HepG2 (cell line): ENCODE results near the gene SNX10. TPM values are rescaled to one million over a fixed set of nuclear protein-coding genes. Genes with fewer than 3 reads are reported as not detected.

Experiments
- ATAC-seq: fragments of 200-7000 bp; cut with Tn5 transposase; 3 replicates; pipeline ENCODE4 v1.9.1; 2020; ENCODE audit warnings: mild to moderate bottlenecking, moderate library complexity
- BruUV-seq: library from RNA; stranded (reverse); fragments of 400-500 nt; replicated peaks from 2 replicates; lab custom pipeline; 2021; lab: Mats Ljungman, UMichigan
- CTCF ChIA-PET: fragments of 300-600 bp; formaldehyde crosslinking; extraction: SDS; loops from one replicate; lab custom pipeline; 2021; ENCODE audit warnings: low total read pairs, inconsistent platforms, low intra/inter-chr PET ratio; lab: Yijun Ruan, JAX
- POLR2A ChIA-PET: fragments of 350-600 bp; sonication (Branson Sonifier 250); formaldehyde crosslinking; loops from one replicate; lab custom pipeline; 2020; ENCODE audit warnings: antibody characterized with exemption, inconsistent platforms; lab: Yijun Ruan, JAX
- DNase-seq: peaks from one replicate; pipeline ENCODE4 v3.0.0-alpha.2; 2015; ENCODE audit warnings: low spot score
- FAIRE-seq: peaks from 3 replicates; lab custom pipeline; 2011; peaks lifted over from hg19 to GRCh38; lab: Jason Lieb, UNC
- H2AFZ ChIP-seq: one replicate; pipeline ENCODE4 v1.6.1; 2011; ENCODE audit warnings: low read length, inconsistent platforms
- H3K27ac ChIP-seq: fragments of 300-600 bp; 3 replicates; pipeline ENCODE4 v1.8.0; 2011; ENCODE audit warnings: mixed run types, mild to moderate bottlenecking, mixed read lengths, low read length, inconsistent platforms; ENCODE audit not compliant: insufficient read depth; ENCODE audit errors: extremely low read length
- H3K27me3 ChIP-seq, 2 experiments: fragments of 200-600 bp in 1 of 2; 2 replicates in 1 of 2; 3 replicates in 1 of 2; pipeline versions ENCODE4 v1.6.0 to v1.8.0; 2011; ENCODE audit warnings: low read length in 2 of 2, mild to moderate bottlenecking in 2 of 2, moderate library complexity in 2 of 2, inconsistent platforms in 1 of 2; ENCODE audit not compliant: insufficient read depth in 2 of 2, control insufficient read depth in 1 of 2
- H3K36me3 ChIP-seq, 2 experiments: fragments of 200-600 bp in 1 of 2; replicated peaks in 1 of 2; 2 replicates in 1 of 2; 3 replicates in 1 of 2; pipeline versions ENCODE4 v1.5.1 to v1.8.0; 2011; ENCODE audit warnings: low read length in 2 of 2, inconsistent platforms in 1 of 2; ENCODE audit not compliant: insufficient read depth in 2 of 2, control insufficient read depth in 1 of 2
- H3K4me1 ChIP-seq: 2 replicates; pipeline ENCODE4 v1.5.1; 2012; ENCODE audit warnings: low read length, inconsistent platforms; ENCODE audit not compliant: insufficient read depth
- H3K4me2 ChIP-seq: 2 replicates; pipeline ENCODE4 v1.6.0; 2011; ENCODE audit warnings: low read depth, low read length, inconsistent platforms
- H3K4me3 ChIP-seq, 3 experiments: fragments of 200-600 bp in 1 of 3; sonication (generic), shearing (Covaris generic) in 1 of 3; replicated peaks in 1 of 3; 2 replicates each; pipeline ENCODE4 v1.5.1; 2011 to 2016; ENCODE audit warnings: low read length in 3 of 3, inconsistent platforms in 2 of 3, low read depth in 2 of 3, mild to moderate bottlenecking in 2 of 3, control low read depth in 1 of 3, mixed read lengths in 1 of 3; ENCODE audit not compliant: insufficient read depth in 1 of 3
- H3K79me2 ChIP-seq: one replicate; pipeline ENCODE4 v1.6.1; 2011; ENCODE audit warnings: low read length, inconsistent platforms; ENCODE audit not compliant: insufficient read depth
- H3K9ac ChIP-seq: 2 replicates; pipeline ENCODE4 v1.6.0; 2011; ENCODE audit warnings: mild to moderate bottlenecking, low read depth, low read length, inconsistent platforms; ENCODE audit not compliant: insufficient read depth
- H3K9me3 ChIP-seq: 2 replicates; pipeline ENCODE4 v1.5.1; 2012; ENCODE audit warnings: mild to moderate bottlenecking, low read length
- H4K20me1 ChIP-seq: 2 replicates; pipeline ENCODE4 v1.6.0; 2011; ENCODE audit warnings: inconsistent platforms, mild to moderate bottlenecking, low read length, moderate library complexity; ENCODE audit not compliant: insufficient read depth
- BRCA1 ChIP-seq: sonication (generic); formaldehyde crosslinking; IDR thresholded peaks from 2 replicates; pipeline ENCODE4 v1.4.0; 2020; ENCODE audit warnings: missing genetic modification reagents
- CC2D1A ChIP-seq: sonication (generic); formaldehyde crosslinking; IDR thresholded peaks from 2 replicates; pipeline ENCODE4 v1.8.1; 2023; ENCODE audit warnings: mild to moderate bottlenecking, missing genetic modification reagents
- ETV5 ChIP-seq: IDR thresholded peaks from 2 replicates; pipeline ENCODE4 v1.6.1; 2018; ENCODE audit warnings: missing biosample characterization, missing genetic modification reagents, inconsistent platforms, borderline replicate concordance
- HOXA3 ChIP-seq: sonication (generic); formaldehyde crosslinking; IDR thresholded peaks from 2 replicates; pipeline ENCODE4 v1.5.0; 2020; ENCODE audit warnings: missing genetic modification reagents
- HOXA7 ChIP-seq: sonication (generic); formaldehyde crosslinking; IDR thresholded peaks from 2 replicates; pipeline ENCODE4 v1.8.1; 2022; ENCODE audit warnings: mild to moderate bottlenecking, missing genetic modification reagents, moderate library complexity
- IKZF4 ChIP-seq: sonication (generic); formaldehyde crosslinking; IDR thresholded peaks from 2 replicates; pipeline ENCODE4 v1.5.1; 2020; ENCODE audit warnings: borderline replicate concordance, mild to moderate bottlenecking, low read depth, missing genetic modification reagents; ENCODE audit errors: not compliant biosample characterization
- JUND ChIP-seq: sonication (generic); formaldehyde crosslinking; IDR thresholded peaks from 2 replicates; pipeline ENCODE4 v1.8.0; 2022; ENCODE audit warnings: mild to moderate bottlenecking, missing genetic modification reagents
- NFE2L2 ChIP-seq: fragments of 150-350 bp; IDR thresholded peaks from 2 replicates; pipeline ENCODE4 v1.6.1; 2014; ENCODE audit warnings: low read length
- NFIB ChIP-seq: sonication (generic); formaldehyde crosslinking; IDR thresholded peaks from 2 replicates; pipeline ENCODE4 v1.9.0; 2021; ENCODE audit warnings: missing genetic modification reagents, mild to moderate bottlenecking, borderline replicate concordance
- NRL ChIP-seq: sonication (generic); formaldehyde crosslinking; IDR thresholded peaks from 2 replicates; pipeline ENCODE4 v1.5.0; 2020; ENCODE audit warnings: missing genetic modification reagents, mild to moderate bottlenecking, moderate library complexity, borderline replicate concordance
- PHF5A ChIP-seq: IDR thresholded peaks from one replicate; pipeline ENCODE4 v1.6.1; 2018; ENCODE audit warnings: low read depth, missing genetic modification reagents; ENCODE audit not compliant: unreplicated experiment
- SMARCE1 ChIP-seq: fragments of 450-650 bp; IDR thresholded peaks from 2 replicates; pipeline ENCODE4 v1.6.1; 2017; ENCODE audit warnings: borderline replicate concordance
- TGIF2 ChIP-seq: IDR thresholded peaks from 2 replicates; pipeline ENCODE4 v1.6.1; 2016; ENCODE audit warnings: control low read depth, missing compliant biosample characterization
- TP53 ChIP-seq: sonication (generic); formaldehyde crosslinking; conservative IDR thresholded peaks from 2 replicates; pipeline ENCODE4 v1.4.0; 2020; ENCODE audit warnings: missing genetic modification reagents
- U2AF2 ChIP-seq: fragments of 200-400 bp; formaldehyde crosslinking; IDR thresholded peaks from 2 replicates; pipeline ENCODE4 v1.6.1; 2017; ENCODE audit warnings: low read depth, mild to moderate bottlenecking, low read length
- ZBTB38 ChIP-seq: sonication (generic); formaldehyde crosslinking; IDR thresholded peaks from 2 replicates; pipeline ENCODE4 v1.5.1; 2020; ENCODE audit warnings: mild to moderate bottlenecking, missing genetic modification reagents
- ZMYM4 ChIP-seq: sonication (generic); formaldehyde crosslinking; IDR thresholded peaks from 2 replicates; pipeline ENCODE4 v1.8.1; 2023; ENCODE audit warnings: mild to moderate bottlenecking, missing genetic modification reagents
- ZNF12 ChIP-seq: sonication (generic); formaldehyde crosslinking; IDR thresholded peaks from 2 replicates; pipeline ENCODE4 v1.5.0; 2020; ENCODE audit warnings: missing genetic modification reagents
- ZNF121 ChIP-seq: sonication (generic); formaldehyde crosslinking; IDR thresholded peaks from 2 replicates; pipeline ENCODE4 v1.5.0; 2020; ENCODE audit warnings: mild to moderate bottlenecking, missing genetic modification reagents
- ZNF274 ChIP-seq: sonication (generic); formaldehyde crosslinking; IDR thresholded peaks from 2 replicates; pipeline ENCODE4 v1.5.1; 2020; ENCODE audit warnings: mild to moderate bottlenecking, missing genetic modification reagents
- ZNF331 ChIP-seq: sonication (generic); formaldehyde crosslinking; IDR thresholded peaks from 2 replicates; pipeline ENCODE4 v1.4.0; 2020; ENCODE audit warnings: missing genetic modification reagents
- ZNF430 ChIP-seq: sonication (generic); formaldehyde crosslinking; IDR thresholded peaks from 2 replicates; pipeline ENCODE4 v1.9.0; 2021; ENCODE audit warnings: mild to moderate bottlenecking, missing genetic modification reagents
- ZNF652 ChIP-seq: IDR thresholded peaks from 2 replicates; pipeline ENCODE4 v1.6.1; 2016; ENCODE audit warnings: low read depth, borderline replicate concordance
- ZSCAN20 ChIP-seq: sonication (generic); formaldehyde crosslinking; IDR thresholded peaks from 2 replicates; pipeline ENCODE4 v1.4.0; 2020; ENCODE audit warnings: missing genetic modification reagents, mild to moderate bottlenecking, borderline replicate concordance
- WGBS: methylation state at CpG from one replicate; pipeline ENCODE4 v1.1.6; 2017; ENCODE audit warnings: low lambda C conversion rate; 5-methylcytosine and 5-hydroxymethylcytosine counted together
- in situ Hi-C: cut with HindIII; loops from 2 replicates; pipeline ENCODE4 v1.10.0; 2017; ENCODE audit warnings: low pct_unique_long_range_greater_than_20kb; ENCODE audit not compliant: extremely low pct_ligation_motif_present
- intact Hi-C: fragments of 100-400 bp; cut with micrococcal nuclease; formaldehyde crosslinking; loops from one replicate; pipeline ENCODE4 v1.10.0; 2022; ENCODE audit not compliant: unreplicated experiment
- polyA plus RNA-seq, 8 experiments: library from polyadenylated mRNA; depleted of rRNA in 3 of 8; stranded (reverse) in 7 of 8; unstranded in 1 of 8; fragments of >200 nt; fragmentation: Illumina TruSeq in 4 of 8; extraction: Trizol in 4 of 8; gene quantifications; 2 replicates each; pipeline versions ENCODE4 v1.2.1 to v1.2.3, GENCODE V29; 2011 to 2016; ENCODE audit warnings: low read depth in 4 of 8, missing spikeins in 1 of 8, mixed read lengths in 1 of 8; ENCODE audit not compliant: insufficient read depth in 1 of 8
- total RNA-seq, 5 experiments: library from RNA; depleted of rRNA; stranded (reverse); fragments of >200 nt; fragmentation: Illumina TruSeq; extraction: Trizol; gene quantifications; 2 replicates each; pipeline ENCODE4 v1.2.3, GENCODE V29; 2016; ENCODE audit warnings: low read depth in 1 of 5
- TF ChIP-seq, protein P1 (sequence below): sonication (generic); formaldehyde crosslinking; IDR thresholded peaks from 2 replicates; pipeline ENCODE4 v1.4.0; 2020; ENCODE audit warnings: mild to moderate bottlenecking, missing genetic modification reagents
- TF ChIP-seq, protein P2 (sequence below): fragments of 450-650 bp; IDR thresholded peaks from 2 replicates; pipeline ENCODE4 v1.6.1; 2016

Gene SNX10
- total and polyA plus RNA-seq, 2 of the 13 experiments (the other 11 are each of a cell fraction or from before 2014, with no cell fraction given) = 26.0 to 27.6 TPM

- POLR2A ChIA-PET = interaction anchor here (0.7 to 2.3 kb wide), 14 partner anchors 9 to 783 kb away, joined by 3 to 19 read pairs (median 4); partner anchors contain the start of genes CBX3, HNRNPA2B1, HOXA4 and SNX10
- H3K27me3 ChIP-seq = no peaks in the 10 kb centered on the region; a peak in 1 of 5 replicates
- BruUV-seq = TSS peak; percentile 46
- in situ Hi-C loops = no loop called here
- peaks cover 2% of the 10 kb centered on the region for H3K79me2 ChIP-seq
- DNase-seq (peak; percentile 82), ATAC-seq (peak; percentile 93), FAIRE-seq (peak; percentile 68)
- peak overlapping the region; percentile 9 for H2AFZ ChIP-seq
- H3K4me2 ChIP-seq = peak overlapping the region; percentile 55
- H3K9me3 ChIP-seq = no peaks in the 10 kb centered on the region
- peaks cover 65% of the 10 kb centered on the region for H3K4me1 ChIP-seq
- 6% methylated on average over 10 of the region's 10 CpGs for WGBS
- H3K27ac ChIP-seq = peak overlapping the region; percentile 86
- H3K4me3 ChIP-seq = no peak overlapping the region
- peaks cover 6 to 13% of the 10 kb centered on the region in 2 experiments; a peak in 4 of 5 replicates for H3K36me3 ChIP-seq
- no peaks in the 10 kb centered on the region for H4K20me1 ChIP-seq
- CTCF ChIA-PET = no interaction called here
- peak overlapping the region; percentile 8; the same call in 1 of the 2 replicates for H3K9ac ChIP-seq
- intact Hi-C loops = loop anchor here (5.0 kb wide), 2 partner anchors 56 to 146 kb away; partner anchors contain the start of genes CBX3, HNRNPA2B1 and SNX10
- TF ChIP-seq SMARCE1 = no peak
- TF ChIP-seq, protein P1, sequence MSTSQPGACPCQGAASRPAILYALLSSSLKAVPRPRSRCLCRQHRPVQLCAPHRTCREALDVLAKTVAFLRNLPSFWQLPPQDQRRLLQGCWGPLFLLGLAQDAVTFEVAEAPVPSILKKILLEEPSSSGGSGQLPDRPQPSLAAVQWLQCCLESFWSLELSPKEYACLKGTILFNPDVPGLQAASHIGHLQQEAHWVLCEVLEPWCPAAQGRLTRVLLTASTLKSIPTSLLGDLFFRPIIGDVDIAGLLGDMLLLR = 0 out of 2 replicates have a peak, but pooled peaks have one; percentile 58
- no peak for TF ChIP-seq NRL (CRISPR knock-in tag)
- 0 out of 2 replicates have a peak, but pooled peaks have one; percentile 74 for TF ChIP-seq ZNF274 (CRISPR knock-in tag)
- TF ChIP-seq HOXA3 (CRISPR knock-in tag) = peak; percentile 60
- TF ChIP-seq, protein P2, sequence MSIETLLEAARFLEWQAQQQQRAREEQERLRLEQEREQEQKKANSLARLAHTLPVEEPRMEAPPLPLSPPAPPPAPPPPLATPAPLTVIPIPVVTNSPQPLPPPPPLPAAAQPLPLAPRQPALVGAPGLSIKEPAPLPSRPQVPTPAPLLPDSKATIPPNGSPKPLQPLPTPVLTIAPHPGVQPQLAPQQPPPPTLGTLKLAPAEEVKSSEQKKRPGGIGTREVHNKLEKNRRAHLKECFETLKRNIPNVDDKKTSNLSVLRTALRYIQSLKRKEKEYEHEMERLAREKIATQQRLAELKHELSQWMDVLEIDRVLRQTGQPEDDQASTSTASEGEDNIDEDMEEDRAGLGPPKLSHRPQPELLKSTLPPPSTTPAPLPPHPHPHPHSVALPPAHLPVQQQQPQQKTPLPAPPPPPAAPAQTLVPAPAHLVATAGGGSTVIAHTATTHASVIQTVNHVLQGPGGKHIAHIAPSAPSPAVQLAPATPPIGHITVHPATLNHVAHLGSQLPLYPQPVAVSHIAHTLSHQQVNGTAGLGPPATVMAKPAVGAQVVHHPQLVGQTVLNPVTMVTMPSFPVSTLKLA = peak; percentile 53
- peak; percentile 81; the same call in 1 of the 2 replicates for TF ChIP-seq ZSCAN20 (CRISPR knock-in tag)
- no peak for TF ChIP-seq ETV5 (CRISPR knock-in tag)
- TF ChIP-seq IKZF4 = no peak
- no peak for TF ChIP-seq JUND (CRISPR knock-in tag)
- no peak; the same call in 1 of the 2 replicates for TF ChIP-seq ZNF430 (CRISPR knock-in tag)
- TF ChIP-seq ZMYM4 (CRISPR knock-in tag) = peak; percentile 76
- TF ChIP-seq TP53 = no peak; the same call in 1 of the 2 replicates
- TF ChIP-seq NFIB = no peak
- no peak for TF ChIP-seq CC2D1A (CRISPR knock-in tag)
- peak; percentile 45; the same call in 1 of the 2 replicates for TF ChIP-seq ZNF331 (CRISPR knock-in tag)
- no peak for TF ChIP-seq HOXA7 (CRISPR knock-in tag)
- TF ChIP-seq PHF5A (CRISPR knock-in tag) = no peak
- no peak for TF ChIP-seq BRCA1
- peak; percentile 17; the same call in 1 of the 2 replicates for TF ChIP-seq ZNF12
- TF ChIP-seq TGIF2 (CRISPR knock-in tag) = peak; percentile 39; the same call in 1 of the 2 replicates
- no peak for TF ChIP-seq ZNF121 (CRISPR knock-in tag)
- TF ChIP-seq NFE2L2 = no peak
- TF ChIP-seq ZBTB38 (CRISPR knock-in tag) = no peak
- no peak for TF ChIP-seq ZNF652
- TF ChIP-seq U2AF2 = no peak
Observed at GRCh38 chr7:26348234-26348851, 56.7 kb downstream of the SNX10 start.
